HG03135 (cell line): ENCODE results near the gene SSBP3.

Experiments
- ATAC-seq: cut with Tn5 transposase; IDR thresholded peaks from one replicate; pipeline ENCODE4 v1.9.1; 2021; ENCODE audit warnings: mild to moderate bottlenecking, moderate library complexity; ENCODE audit not compliant: unreplicated experiment

Gene SSBP3

GRCh38 chr1:54199765-54200518 is 206.3 kb downstream of the SSBP3 start, which contains the start of the genes CYB5RL and MRPL37:
Gene CYB5RL, minus strand, starts transcription at chr1:54200030. Its CDS starts 4,414 bp downstream, at chr1:54195616.
Gene MRPL37, plus strand, starts transcription at chr1:54200167. Its CDS starts 77 bp downstream, at chr1:54200244.
- peak; percentile 92 for ATAC-seq

- ATAC-seq, result no peak
Measured at GRCh38 chr1:54199151-54199764, 206.9 kb downstream of the SSBP3 start.

- no peak for ATAC-seq
Measured at GRCh38 chr1:54193453-54193852, 212.7 kb downstream of the SSBP3 start.

- no peak for ATAC-seq
Measured at GRCh38 chr1:54191525-54191924, 214.7 kb downstream of the SSBP3 start.

GRCh38 chr1:54190526-54190925 is 215.7 kb downstream of the SSBP3 start:
- no peak for ATAC-seq

- ATAC-seq, result no peak
Measured at GRCh38 chr1:54188291-54188690, 217.9 kb downstream of the SSBP3 start.

GRCh38 chr1:54186056-54186455 is 220.1 kb downstream of the SSBP3 start:
- no peak for ATAC-seq

GRCh38 chr1:54180701-54181360 is 225.4 kb downstream of the SSBP3 start:
- ATAC-seq, result no peak

- no peak for ATAC-seq
Measured at GRCh38 chr1:54178296-54179070, 227.7 kb downstream of the SSBP3 start.

- no peak for ATAC-seq
Measured at GRCh38 chr1:54177726-54178125, 228.5 kb downstream of the SSBP3 start.

GRCh38 chr1:54176621-54177327 is 229.4 kb downstream of the SSBP3 start:
- ATAC-seq, result no peak
